Measurements from ENCODE around the gene CNOT3. TPM values are rescaled to one million over a fixed set of nuclear protein-coding genes. Genes with fewer than 3 reads are reported as not detected.

Gene CNOT3
- total and polyA plus RNA-seq, 5 experiments from 2014 or later: 6.6 to 71.4 (median 14.5) TPM

DNA sequence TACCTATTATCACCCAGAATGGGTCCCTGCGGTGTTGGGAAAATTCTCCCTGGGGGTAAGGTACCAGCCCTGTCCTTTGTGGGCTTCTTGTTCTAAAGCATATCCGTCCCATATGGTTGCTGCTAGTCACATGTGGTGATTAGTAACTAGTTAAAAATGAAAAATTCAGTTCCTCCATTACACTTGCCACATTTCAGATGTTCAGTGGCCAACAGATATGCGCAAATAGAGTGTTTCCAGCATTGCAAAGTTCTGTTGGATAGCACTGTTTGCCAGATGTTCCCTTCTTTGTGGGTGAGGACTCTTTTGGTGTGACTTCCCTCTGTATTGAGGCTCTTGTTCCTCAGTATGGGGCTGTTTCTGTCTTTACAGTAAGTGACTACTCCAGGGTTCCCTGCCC, 3.8 kb downstream of the CNOT3 start:
- H3K27ac Mint-ChIP-seq: peak overlapping the region in 5 of 10 donors; percentile 13 to 75 (median 67)
- ATAC-seq: no peak
- H3K9me3 Mint-ChIP-seq: no peaks in the 10 kb centered on the region
- POLR2A ChIA-PET: interaction anchor here (0.9 to 1.3 kb wide), 2 partner anchors 10 to 17 kb away, joined by 3 to 4 read pairs; no protein-coding TSS in a partner anchor
- H3K36me3 Mint-ChIP-seq: peaks cover 0 to 48% (median 10%) of the 10 kb centered on the region in 3 donors
- H3K4me3 Mint-ChIP-seq: peak overlapping the region in 2 of 10 donors; percentile 22 to 93
- H3K27me3 Mint-ChIP-seq: no peaks in the 10 kb centered on the region
- no peak for DNase-seq
- H3K4me1 Mint-ChIP-seq: peaks cover 27 to 57% (median 41%) of the 10 kb centered on the region in 4 donors

DNA sequence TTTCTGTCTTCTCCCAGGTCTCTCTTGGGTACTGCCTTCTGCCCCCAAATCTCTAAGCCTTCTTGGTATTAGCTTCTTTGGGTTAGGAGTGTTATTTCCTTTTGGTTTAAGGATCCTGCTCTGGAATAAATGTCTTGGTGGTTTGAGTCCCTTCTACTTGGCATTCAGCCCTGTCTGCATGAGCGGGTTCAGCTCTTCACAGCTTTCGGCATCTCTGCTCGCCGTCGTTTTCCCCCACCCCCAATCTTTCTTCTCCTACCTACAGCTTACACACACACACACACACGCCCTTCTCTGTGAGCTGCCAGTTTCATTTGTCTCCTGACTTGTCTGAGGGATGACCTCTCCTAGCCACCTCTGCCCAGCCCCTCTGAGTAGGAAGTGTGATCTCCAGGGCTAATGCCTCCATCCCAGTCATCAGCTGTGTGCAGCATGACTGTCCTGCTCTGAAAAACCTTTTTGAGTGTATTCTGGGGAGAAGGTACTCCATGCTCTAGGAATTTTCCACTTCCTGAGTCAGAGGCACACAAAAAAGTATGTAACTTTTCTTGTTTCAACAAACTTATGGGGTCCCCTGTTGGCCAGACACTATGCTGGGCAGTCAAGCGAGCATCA, 4.7 kb downstream of the CNOT3 start:
- ATAC-seq (no peak), DNase-seq (no peak)
- Mint-ChIP-seq H3K27me3 (no peaks in the 10 kb centered on the region), H3K9me3 (no peaks in the 10 kb centered on the region), H3K4me1 (peaks cover 24 to 51% (median 35%) of the 10 kb centered on the region in 4 donors), H3K36me3 (peaks cover 0 to 57% (median 10%) of the 10 kb centered on the region in 3 donors), H3K27ac (peak overlapping the region in 8 of 10 donors; percentile 12 to 91 (median 72)), H3K4me3 (peak overlapping the region in 3 of 10 donors; percentile 9 to 65 (median 52))
- POLR2A ChIA-PET: interaction anchor here (1.3 to 3.0 kb wide), 2 partner anchors 9 to 15 kb away, joined by 3 to 19 read pairs; partner anchors contain the start of gene LENG1

DNA sequence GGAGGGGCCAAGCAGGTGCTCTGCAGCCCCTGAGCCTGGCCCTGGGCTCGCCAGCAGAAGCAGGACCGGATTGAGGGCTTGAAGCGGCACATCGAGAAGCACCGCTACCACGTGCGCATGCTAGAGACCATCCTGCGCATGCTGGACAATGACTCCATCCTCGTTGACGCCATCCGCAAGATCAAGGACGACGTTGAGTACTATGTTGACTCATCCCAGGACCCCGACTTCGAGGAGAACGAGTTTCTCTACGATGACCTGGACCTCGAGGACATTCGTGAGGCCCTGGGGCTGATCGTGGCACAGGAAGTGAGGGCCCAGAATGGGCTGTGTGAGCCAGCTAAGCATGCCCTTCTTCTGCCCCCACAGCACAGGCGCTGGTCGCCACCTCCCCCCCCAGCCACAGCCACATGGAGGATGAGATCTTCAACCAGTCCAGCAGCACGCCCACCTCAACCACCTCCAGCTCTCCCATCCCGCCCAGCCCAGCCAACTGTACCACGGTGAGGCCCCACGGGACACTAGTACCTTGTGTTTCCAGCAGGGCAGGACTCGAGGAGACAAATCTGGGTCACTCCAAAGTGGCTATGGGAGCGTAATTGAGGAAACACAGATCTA, 8.1 kb downstream of the CNOT3 start:
- no peaks in the 10 kb centered on the region for H3K27me3 Mint-ChIP-seq
- POLR2A ChIA-PET: interaction anchor here (1.1 to 1.9 kb wide), 2 partner anchors 14 to 31 kb away, joined by 3 to 6 read pairs; partner anchors contain the start of genes LENG1 and TFPT
- peaks cover 0 to 75% (median 10%) of the 10 kb centered on the region in 3 donors for H3K36me3 Mint-ChIP-seq
- no peaks in the 10 kb centered on the region for H3K9me3 Mint-ChIP-seq
- DNase-seq (no peak), ATAC-seq (no peak)
- no peak overlapping the region for H3K4me3 Mint-ChIP-seq
- no peak overlapping the region for H3K27ac Mint-ChIP-seq
- peaks cover 7 to 37% (median 19%) of the 10 kb centered on the region in 4 donors for H3K4me1 Mint-ChIP-seq

DNA sequence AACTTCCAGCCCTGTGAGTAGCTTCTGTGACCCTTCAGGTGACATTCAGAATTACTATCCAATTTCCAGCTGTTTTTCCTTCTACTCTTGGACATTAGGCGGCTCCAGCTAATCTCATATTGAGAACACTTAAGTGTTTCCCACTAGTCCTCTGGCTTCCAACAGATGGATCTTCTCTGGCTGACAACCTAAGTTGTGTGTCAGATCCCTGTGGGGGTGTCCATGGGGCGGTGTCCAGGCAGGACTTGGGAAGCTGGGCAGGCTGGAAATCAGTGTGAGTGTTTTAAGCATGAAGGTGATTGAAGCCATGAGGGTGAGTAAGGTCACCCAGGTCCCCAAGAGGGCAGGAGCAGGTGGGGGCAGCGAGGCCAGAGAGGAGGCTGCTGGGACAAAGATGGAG, 10.1 kb downstream of the CNOT3 start:
- ATAC-seq (no peak), DNase-seq (no peak)
- H3K4me1 Mint-ChIP-seq: peaks cover 0 to 30% (median 12%) of the 10 kb centered on the region in 4 donors
- no peaks in the 10 kb centered on the region for H3K27me3 Mint-ChIP-seq
- H3K27ac Mint-ChIP-seq: peak overlapping the region in 2 of 10 donors; percentile 20 to 40
- peaks cover 0 to 87% (median 10%) of the 10 kb centered on the region in 3 donors for H3K36me3 Mint-ChIP-seq
- H3K9me3 Mint-ChIP-seq: no peaks in the 10 kb centered on the region
- no peak overlapping the region for H3K4me3 Mint-ChIP-seq
- POLR2A ChIA-PET: interaction anchor here (2.9 to 5.4 kb wide), 2 partner anchors 10 to 12 kb away, joined by 10 to 36 read pairs; partner anchors contain the start of genes CNOT3 and LENG1

DNA sequence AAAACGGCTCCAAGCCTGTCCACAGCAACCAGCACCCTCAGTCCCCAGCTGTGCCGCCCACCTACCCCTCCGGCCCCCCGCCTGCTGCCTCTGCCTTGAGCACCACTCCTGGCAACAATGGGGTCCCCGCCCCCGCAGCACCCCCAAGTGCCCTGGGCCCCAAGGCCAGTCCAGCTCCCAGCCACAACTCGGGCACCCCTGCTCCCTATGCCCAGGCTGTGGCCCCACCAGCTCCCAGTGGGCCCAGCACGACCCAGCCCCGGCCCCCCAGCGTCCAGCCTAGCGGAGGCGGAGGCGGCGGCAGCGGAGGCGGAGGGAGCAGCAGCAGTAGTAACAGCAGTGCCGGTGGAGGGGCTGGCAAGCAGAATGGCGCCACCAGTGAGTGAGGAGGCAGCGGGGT, 10.6 kb downstream of the CNOT3 start:
- Mint-ChIP-seq H3K4me3 (no peak overlapping the region), H3K27me3 (no peaks in the 10 kb centered on the region), H3K27ac (no peak overlapping the region), H3K36me3 (peaks cover 0 to 86% (median 10%) of the 10 kb centered on the region in 3 donors), H3K9me3 (no peaks in the 10 kb centered on the region), H3K4me1 (peaks cover 0 to 29% (median 15%) of the 10 kb centered on the region in 4 donors)
- DNase-seq: no peak
- POLR2A ChIA-PET: interaction anchor here (2.9 to 5.4 kb wide), 2 partner anchors 11 kb away, joined by 10 to 36 read pairs; partner anchors contain the start of genes CNOT3 and LENG1
- no peak for ATAC-seq

DNA sequence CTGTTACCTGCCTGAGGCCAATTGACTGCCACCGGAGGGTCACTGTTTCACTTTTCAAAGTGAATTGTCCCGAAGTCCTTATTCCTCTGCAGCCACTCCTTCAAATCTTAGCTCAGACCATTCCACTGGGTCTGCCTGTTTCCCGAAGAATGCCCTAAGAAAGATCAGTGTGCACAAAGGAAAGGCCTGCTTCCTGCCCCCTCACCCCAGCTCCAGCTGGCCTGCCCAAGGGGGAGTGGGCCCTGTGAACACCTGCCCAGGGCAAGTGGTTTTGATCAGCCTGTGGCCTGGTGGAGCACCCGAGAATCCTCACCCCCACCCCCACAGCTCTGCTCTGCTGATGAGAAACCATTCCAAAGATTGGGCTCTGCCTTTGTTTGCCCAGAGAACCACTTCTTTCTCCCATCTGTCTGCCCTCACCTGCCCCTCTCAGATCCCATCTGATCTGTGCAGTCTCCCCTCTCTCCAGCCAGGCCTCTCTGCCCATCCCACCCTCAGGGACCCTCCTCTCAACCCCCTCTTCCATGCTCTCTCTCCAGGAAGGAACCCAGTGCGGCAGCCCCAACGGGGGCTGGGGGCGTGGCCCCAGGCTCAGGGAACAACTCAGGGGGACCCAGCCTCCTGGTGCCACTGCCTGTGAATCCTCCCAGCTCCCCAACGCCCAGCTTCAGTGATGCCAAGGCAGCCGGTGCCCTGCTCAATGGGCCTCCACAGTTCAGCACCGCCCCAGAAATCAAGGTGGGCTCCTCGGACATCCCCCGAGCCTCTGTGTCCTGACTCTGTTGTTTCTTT, 11.7 kb downstream of the CNOT3 start:
- peaks cover 0 to 86% (median 2%) of the 10 kb centered on the region in 3 donors for H3K36me3 Mint-ChIP-seq
- DNase-seq (no peak), ATAC-seq (no peak)
- H3K27me3 Mint-ChIP-seq: no peaks in the 10 kb centered on the region
- H3K4me1 Mint-ChIP-seq: peaks cover 9 to 30% (median 23%) of the 10 kb centered on the region in 4 donors
- peak overlapping the region in 9 of 10 donors; percentile 25 to 88 (median 52) for H3K27ac Mint-ChIP-seq
- H3K4me3 Mint-ChIP-seq: no peak overlapping the region
- POLR2A ChIA-PET: interaction anchor here (0.6 to 5.4 kb wide), 3 partner anchors 10 to 14 kb away, joined by 3 to 36 read pairs (median 10); partner anchors contain the start of genes CNOT3 and LENG1
- no peaks in the 10 kb centered on the region for H3K9me3 Mint-ChIP-seq

DNA sequence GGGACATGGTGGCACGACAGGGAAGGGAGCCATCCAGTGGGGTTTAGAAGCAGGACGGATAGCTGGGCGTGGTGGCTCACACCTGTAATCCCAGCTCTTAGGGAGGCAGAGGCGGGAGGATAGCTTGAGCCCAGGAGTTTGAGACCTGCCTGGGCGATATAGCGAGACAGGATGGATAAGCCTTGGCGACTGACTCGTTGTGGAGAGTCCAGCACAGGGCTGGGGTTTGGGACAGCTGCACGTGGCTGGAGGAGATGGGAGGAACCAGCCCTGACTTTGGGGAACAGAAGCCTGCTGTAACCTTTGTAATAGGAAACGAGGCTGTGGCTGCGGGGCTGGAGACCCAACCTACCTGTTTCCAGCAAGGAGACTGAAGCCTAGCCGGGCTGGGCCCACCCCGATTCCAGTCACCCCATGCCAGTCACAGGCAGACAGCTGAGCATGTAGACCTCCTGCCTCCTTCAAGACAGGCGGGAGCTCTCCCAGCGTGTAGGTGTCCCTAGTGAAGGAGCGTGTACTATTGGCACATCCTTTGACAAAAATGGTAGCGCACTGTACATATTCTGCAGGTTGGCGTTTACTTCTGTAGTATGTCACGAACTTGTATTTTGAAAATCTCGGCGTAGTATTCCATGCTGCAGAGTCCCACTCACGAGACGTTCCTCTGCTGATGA, 13.9 kb downstream of the CNOT3 start:
- no peaks in the 10 kb centered on the region for H3K27me3 Mint-ChIP-seq
- H3K4me3 Mint-ChIP-seq: peak overlapping the region in 1 of 10 donors; percentile 36
- POLR2A ChIA-PET: interaction anchor here (1.3 to 5.4 kb wide), 3 partner anchors 10 to 14 kb away, joined by 3 to 36 read pairs (median 4); partner anchors contain the start of gene CNOT3
- ATAC-seq (no peak), DNase-seq (no peak)
- no peaks in the 10 kb centered on the region for H3K9me3 Mint-ChIP-seq
- H3K36me3 Mint-ChIP-seq: peaks cover 7 to 84% (median 10%) of the 10 kb centered on the region in 3 donors
- H3K4me1 Mint-ChIP-seq: peaks cover 18 to 46% (median 33%) of the 10 kb centered on the region in 4 donors
- H3K27ac Mint-ChIP-seq: peak overlapping the region in 7 of 10 donors; percentile 20 to 86 (median 65)

DNA sequence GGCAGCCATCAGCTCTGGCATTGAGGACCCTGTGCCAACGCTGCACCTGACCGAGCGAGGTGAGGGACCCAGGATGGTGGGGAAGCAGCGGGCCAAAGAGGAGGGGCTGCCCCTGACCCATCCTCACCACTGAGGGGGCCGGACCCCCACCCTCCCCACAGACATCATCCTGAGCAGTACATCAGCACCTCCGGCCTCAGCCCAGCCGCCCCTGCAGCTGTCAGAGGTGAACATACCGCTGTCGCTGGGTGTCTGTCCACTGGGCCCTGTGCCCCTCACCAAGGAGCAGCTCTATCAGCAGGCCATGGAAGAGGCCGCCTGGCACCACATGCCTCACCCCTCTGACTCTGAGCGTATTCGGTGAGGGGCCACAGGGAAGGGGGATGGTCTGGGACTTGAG, 14.7 kb downstream of the CNOT3 start:
- no peaks in the 10 kb centered on the region for H3K27me3 Mint-ChIP-seq
- peaks cover 7 to 83% (median 10%) of the 10 kb centered on the region in 3 donors for H3K36me3 Mint-ChIP-seq
- no peak for ATAC-seq
- POLR2A ChIA-PET: interaction anchor here (5.4 kb wide), 1 partner anchor 15 kb away, joined by 36 read pairs; the partner anchor contains the start of gene CNOT3
- no peaks in the 10 kb centered on the region for H3K9me3 Mint-ChIP-seq
- peaks cover 22 to 54% (median 38%) of the 10 kb centered on the region in 4 donors for H3K4me1 Mint-ChIP-seq
- H3K4me3 Mint-ChIP-seq: no peak overlapping the region
- peak overlapping the region in 2 of 10 donors; percentile 51 to 80 for H3K27ac Mint-ChIP-seq
- DNase-seq: no peak

DNA sequence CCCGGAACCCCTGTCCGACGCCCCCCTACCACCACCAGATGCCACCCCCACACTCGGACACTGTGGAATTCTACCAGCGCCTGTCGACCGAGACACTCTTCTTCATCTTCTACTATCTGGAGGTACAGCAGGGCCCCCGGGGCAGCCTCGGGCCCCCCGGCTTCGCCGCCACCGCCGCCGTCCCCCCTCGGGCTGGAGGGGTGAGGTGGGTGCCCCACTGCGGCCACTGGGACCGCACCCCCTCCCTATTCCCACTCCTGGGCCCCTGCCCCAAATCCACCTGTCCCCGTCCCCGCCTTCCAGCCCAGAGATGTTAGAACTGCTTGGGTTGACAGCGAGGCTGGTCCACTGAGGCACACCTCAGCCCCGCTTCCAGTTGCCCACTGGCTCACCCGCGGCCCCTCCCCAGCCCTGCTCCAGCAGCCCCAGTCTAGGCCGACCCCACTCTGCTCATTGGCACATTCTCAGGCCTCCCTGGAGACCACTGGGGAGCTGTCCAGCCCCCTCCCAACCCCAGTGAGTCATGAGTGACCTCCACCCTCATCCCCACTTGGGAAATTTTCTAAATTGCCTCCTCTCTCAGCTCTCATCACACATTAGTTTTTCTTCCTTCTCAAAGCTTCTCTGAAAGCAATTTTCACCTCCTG, 15.4 kb downstream of the CNOT3 start:
- peaks cover 7 to 85% (median 10%) of the 10 kb centered on the region in 3 donors for H3K36me3 Mint-ChIP-seq
- H3K4me3 Mint-ChIP-seq: peak overlapping the region in 3 of 10 donors; percentile 22 to 60 (median 41)
- ATAC-seq: no peak
- POLR2A ChIA-PET: interaction anchor here (0.8 to 5.4 kb wide), 2 partner anchors 16 to 17 kb away, joined by 3 to 36 read pairs; partner anchors contain the start of gene CNOT3
- peaks cover 28 to 56% (median 40%) of the 10 kb centered on the region in 4 donors for H3K4me1 Mint-ChIP-seq
- no peak for DNase-seq
- no peaks in the 10 kb centered on the region for H3K27me3 Mint-ChIP-seq
- peak overlapping the region in 8 of 10 donors; percentile 20 to 86 (median 47) for H3K27ac Mint-ChIP-seq
- no peaks in the 10 kb centered on the region for H3K9me3 Mint-ChIP-seq

DNA sequence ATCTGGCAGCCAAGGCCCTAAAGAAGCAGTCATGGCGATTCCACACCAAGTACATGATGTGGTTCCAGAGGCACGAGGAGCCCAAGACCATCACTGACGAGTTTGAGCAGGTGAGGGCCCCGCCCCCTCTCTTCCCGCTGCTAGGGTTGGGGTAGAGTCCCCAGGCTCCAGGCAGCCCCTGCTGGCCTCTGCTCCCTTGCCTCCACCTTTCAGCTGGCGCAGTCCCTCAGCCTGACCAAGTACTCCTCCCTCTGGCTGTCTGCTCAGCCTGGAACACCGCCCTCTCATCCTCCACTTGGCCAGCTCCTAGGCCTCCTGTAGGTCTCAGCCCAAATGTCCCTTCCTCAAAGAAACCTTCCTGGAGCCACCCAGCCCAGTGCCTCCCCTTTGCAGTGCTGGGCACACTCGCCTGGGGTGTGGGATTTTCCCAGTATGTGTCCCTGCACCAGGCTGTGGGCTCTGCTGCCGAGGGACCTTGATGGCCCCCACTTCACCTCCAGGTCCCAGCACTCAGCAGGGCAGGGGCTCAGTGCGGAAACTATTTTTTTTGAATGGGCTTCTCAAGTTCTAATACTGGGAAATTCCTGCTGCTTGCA, 16.3 kb downstream of the CNOT3 start:
- DNase-seq: no peak
- peak overlapping the region in 5 of 10 donors; percentile 60 to 75 (median 66) for H3K4me3 Mint-ChIP-seq
- POLR2A ChIA-PET: interaction anchor here (0.8 kb wide), 1 partner anchor 18 kb away, joined by 3 read pairs; no protein-coding TSS in a partner anchor
- peaks cover 7 to 84% (median 12%) of the 10 kb centered on the region in 3 donors for H3K36me3 Mint-ChIP-seq
- peaks cover 29 to 64% (median 47%) of the 10 kb centered on the region in 4 donors for H3K4me1 Mint-ChIP-seq
- ATAC-seq: no peak
- peak overlapping the region in 9 of 10 donors; percentile 44 to 92 (median 85) for H3K27ac Mint-ChIP-seq
- H3K9me3 Mint-ChIP-seq: no peaks in the 10 kb centered on the region
- H3K27me3 Mint-ChIP-seq: no peaks in the 10 kb centered on the region
